ENCODE measurements around the gene EDARADD.

- TF ChIP-seq CTCF (IDR thresholded peaks at IDR 0.05) = no peak
- no peak for TF ChIP-seq POLR2A (IDR thresholded peaks at IDR 0.05)
- TF ChIP-seq EP300 (IDR thresholded peaks at IDR 0.05) = no peak
These were observed 35.7 kb downstream of the EDARADD start for GRCh38 chr1:236429715-236430274.
